H9 (cell line): Measurements from ENCODE around the gene UNC5C. TPM values are rescaled to one million over a fixed set of nuclear protein-coding genes. Genes with fewer than 3 reads are reported as not detected.

ENCODE experiments used
- DNase-seq: peaks from one replicate; pipeline ENCODE4 v3.0.0-alpha.2; 2017
- H2AFZ ChIP-seq: one replicate; pipeline ENCODE4 v1.6.1; 2013; ENCODE audit warnings: mild to moderate bottlenecking, low read length, control low read depth, moderate library complexity
- H2AK5ac ChIP-seq: 2 replicates; pipeline ENCODE4 v1.6.1; 2013; ENCODE audit warnings: low read length, control low read depth, mixed read lengths; ENCODE audit not compliant: insufficient read length
- H2BK120ac ChIP-seq: one replicate; pipeline ENCODE4 v1.6.1; 2013; ENCODE audit warnings: low read depth, mild to moderate bottlenecking, low read length, control low read depth, inconsistent platforms; ENCODE audit not compliant: poor library complexity, severe bottlenecking
- H2BK12ac ChIP-seq: 2 replicates; pipeline ENCODE4 v1.6.1; 2013; ENCODE audit warnings: low read length, control low read depth, mixed read lengths, low read depth; ENCODE audit not compliant: insufficient read length
- H2BK15ac ChIP-seq: 2 replicates; pipeline ENCODE4 v1.6.1; 2013; ENCODE audit warnings: low read depth, low read length, control low read depth
- H2BK20ac ChIP-seq: one replicate; pipeline ENCODE4 v1.6.1; 2013; ENCODE audit warnings: low read depth, mild to moderate bottlenecking, low read length, control low read depth, inconsistent platforms; ENCODE audit not compliant: poor library complexity, severe bottlenecking
- H2BK5ac ChIP-seq: 2 replicates; pipeline ENCODE4 v1.6.1; 2013; ENCODE audit warnings: low read length, control low read depth, mixed read lengths; ENCODE audit not compliant: insufficient read length
- H3K14ac ChIP-seq: 2 replicates; pipeline ENCODE4 v1.6.1; 2013; ENCODE audit warnings: low read length, control low read depth; ENCODE audit not compliant: insufficient read depth
- H3K18ac ChIP-seq: 2 replicates; pipeline ENCODE4 v1.6.1; 2013; ENCODE audit warnings: low read depth, mild to moderate bottlenecking, mixed read lengths, low read length, control low read depth; ENCODE audit not compliant: insufficient read length
- H3K23ac ChIP-seq: 2 replicates; pipeline ENCODE4 v1.6.1; 2013; ENCODE audit warnings: low read length, control low read depth, mixed read lengths, low read depth; ENCODE audit not compliant: insufficient read length
- H3K23me2 ChIP-seq: 2 replicates; pipeline ENCODE4 v1.6.1; 2013; ENCODE audit warnings: low read depth, mild to moderate bottlenecking, mixed read lengths, low read length, control low read depth; ENCODE audit not compliant: insufficient read length, poor library complexity, severe bottlenecking
- H3K27ac ChIP-seq: 2 replicates; pipeline ENCODE4 v1.5.1; 2013; ENCODE audit warnings: low read length, control low read depth, mixed read lengths, low read depth; ENCODE audit not compliant: insufficient read length
- H3K27me3 ChIP-seq: 2 replicates; pipeline ENCODE4 v1.6.1; 2013; ENCODE audit warnings: low read length, control low read depth, inconsistent platforms; ENCODE audit not compliant: insufficient read depth
- H3K4ac ChIP-seq: 2 replicates; pipeline ENCODE4 v1.6.1; 2013; ENCODE audit warnings: low read depth, mild to moderate bottlenecking, control low read depth, inconsistent platforms, low read length, moderate library complexity
- H3K4me1 ChIP-seq: 2 replicates; pipeline ENCODE4 v1.6.1; 2013; ENCODE audit warnings: low read length, control low read depth, inconsistent platforms; ENCODE audit not compliant: insufficient read depth
- H3K4me2 ChIP-seq: 2 replicates; pipeline ENCODE4 v1.6.1; 2013; ENCODE audit warnings: low read length, control low read depth, mixed read lengths; ENCODE audit not compliant: insufficient read length, insufficient read depth
- H3K56ac ChIP-seq: 2 replicates; pipeline ENCODE4 v1.6.1; 2013; ENCODE audit warnings: low read depth, mild to moderate bottlenecking, mixed read lengths, low read length, control low read depth; ENCODE audit not compliant: insufficient read length
- H3K79me1 ChIP-seq: 2 replicates; pipeline ENCODE4 v1.6.1; 2013; ENCODE audit warnings: low read depth, mild to moderate bottlenecking, moderate library complexity, low read length, control low read depth, inconsistent platforms; ENCODE audit not compliant: insufficient read depth, poor library complexity, severe bottlenecking
- H3K79me2 ChIP-seq: 2 replicates; pipeline ENCODE4 v1.6.1; 2013; ENCODE audit warnings: low read length, control low read depth, inconsistent platforms; ENCODE audit not compliant: insufficient read depth
- H3K9ac ChIP-seq: 2 replicates; pipeline ENCODE4 v1.6.1; 2013; ENCODE audit warnings: low read length, control low read depth, mixed read lengths; ENCODE audit not compliant: insufficient read length; ENCODE audit errors: extremely low read depth
- H3K9me3 ChIP-seq: one replicate; pipeline ENCODE4 v1.6.1; 2013; ENCODE audit warnings: low read depth, low read length, inconsistent platforms; ENCODE audit not compliant: control insufficient read depth
- H3T11ph ChIP-seq: one replicate; pipeline ENCODE4 v1.6.1; 2013; ENCODE audit warnings: mild to moderate bottlenecking, low read length, control low read depth, inconsistent platforms
- H4K20me1 ChIP-seq: one replicate; pipeline ENCODE4 v1.6.1; 2013; ENCODE audit not compliant: control insufficient read depth, insufficient read length, insufficient read depth
- H4K5ac ChIP-seq: 2 replicates; pipeline ENCODE4 v1.6.1; 2013; ENCODE audit warnings: low read depth, mild to moderate bottlenecking, mixed read lengths, low read length, control low read depth; ENCODE audit not compliant: insufficient read length
- H4K8ac ChIP-seq: replicated peaks from 2 replicates; pipeline ENCODE4 v1.6.1; 2013; ENCODE audit warnings: low read length, control low read depth, mixed read lengths, low read depth; ENCODE audit not compliant: insufficient read length
- H4K91ac ChIP-seq: 2 replicates; pipeline ENCODE4 v1.6.1; 2013; ENCODE audit warnings: low read depth, mild to moderate bottlenecking, moderate library complexity, mixed read lengths, low read length, control low read depth; ENCODE audit not compliant: insufficient read length
- H3K27ac Mint-ChIP-seq, 3 experiments: 2 replicates in 2 of 3; 3 replicates in 1 of 3; pipeline ENCODE4 v1.8.0; 2020 to 2021; ENCODE audit warnings: mixed read lengths in 3 of 3, mild to moderate bottlenecking in 1 of 3, moderate library complexity in 1 of 3
- H3K27me3 Mint-ChIP-seq: 2 replicates; pipeline ENCODE4 v1.8.0; 2021; ENCODE audit warnings: low read depth, mild to moderate bottlenecking, moderate library complexity, mixed read lengths
- H3K36me3 Mint-ChIP-seq, 3 experiments: 2 replicates in 2 of 3; 3 replicates in 1 of 3; pipeline ENCODE4 v1.8.0; 2020 to 2021; ENCODE audit warnings: low read depth in 3 of 3, mixed read lengths in 3 of 3; ENCODE audit not compliant: insufficient read depth in 1 of 3
- H3K4me1 Mint-ChIP-seq, 2 experiments: 2 replicates each; pipeline ENCODE4 v1.8.0; 2020; ENCODE audit warnings: mixed read lengths in 2 of 2
- H3K4me3 Mint-ChIP-seq, 2 experiments: 2 replicates in 1 of 2; 3 replicates in 1 of 2; pipeline ENCODE4 v1.8.0; 2020 to 2021; ENCODE audit warnings: mild to moderate bottlenecking in 2 of 2, mixed read lengths in 2 of 2, moderate library complexity in 1 of 2
- H3K9me3 Mint-ChIP-seq, 2 experiments: 2 replicates in 1 of 2; 3 replicates in 1 of 2; pipeline ENCODE4 v1.8.0; 2020; ENCODE audit warnings: mild to moderate bottlenecking in 2 of 2, mixed read lengths in 2 of 2, moderate library complexity in 1 of 2
- WGBS: extraction: QIAGEN DNeasy Blood & Tissue Kit; methylation state at CpG from one replicate; pipeline ENCODE4 v1.1.7; 2013; ENCODE audit warnings: missing lambda C conversion rate, low lambda C conversion rate, mixed read lengths; ENCODE audit not compliant: insufficient read length; ENCODE audit errors: extremely low coverage; 5-methylcytosine and 5-hydroxymethylcytosine counted together
- total RNA-seq: library from RNA; stranded (reverse); gene quantifications from 2 replicates; pipeline ENCODE4 v1.2.1, GENCODE V29; 2021
- TF ChIP-seq, protein P1 (sequence below): fragments of 200-600 bp; sonication (generic); conservative IDR thresholded peaks from 3 replicates; pipeline ENCODE4 v1.8.0; 2021; ENCODE audit warnings: antibody characterized with exemption, mild to moderate bottlenecking

UNC5C gene
- total RNA-seq, 1 experiment from 2014 or later: not detected

- Histone ChIP-seq H3K4ac (no peak overlapping the region), H3K9me3 (no peaks in the 10 kb centered on the region), H3K23ac (no peak overlapping the region), H3K27me3 (no peaks in the 10 kb centered on the region), H4K91ac (no peak overlapping the region), H3K23me2 (no peaks in the 10 kb centered on the region), H3K4me2 (no peak overlapping the region), H3K9ac (no peak overlapping the region), H2BK15ac (no peak overlapping the region), H3T11ph (no peak overlapping the region), H3K56ac (no peak overlapping the region), H2BK12ac (no peak overlapping the region), H3K18ac (no peak overlapping the region), H3K4me1 (no peaks in the 10 kb centered on the region), H2AFZ (no peak overlapping the region), H2AK5ac (no peak overlapping the region), H3K79me2 (no peaks in the 10 kb centered on the region), H2BK20ac (no peak overlapping the region), H4K5ac (no peak overlapping the region), H3K27ac (no peak overlapping the region), H4K8ac (no peak overlapping the region), H3K79me1 (no peaks in the 10 kb centered on the region), H2BK120ac (no peak overlapping the region), H3K14ac (no peak overlapping the region), H4K20me1 (no peaks in the 10 kb centered on the region), H2BK5ac (no peak overlapping the region)
- H3K4me1 Mint-ChIP-seq: peaks cover 5 to 6% of the 10 kb centered on the region in 2 experiments; a peak in 2 of 4 replicates
- H3K27ac Mint-ChIP-seq: no peak overlapping the region
- WGBS: no CpG with 5 or more reads among the region's 2 CpGs
- TF ChIP-seq, protein P1, sequence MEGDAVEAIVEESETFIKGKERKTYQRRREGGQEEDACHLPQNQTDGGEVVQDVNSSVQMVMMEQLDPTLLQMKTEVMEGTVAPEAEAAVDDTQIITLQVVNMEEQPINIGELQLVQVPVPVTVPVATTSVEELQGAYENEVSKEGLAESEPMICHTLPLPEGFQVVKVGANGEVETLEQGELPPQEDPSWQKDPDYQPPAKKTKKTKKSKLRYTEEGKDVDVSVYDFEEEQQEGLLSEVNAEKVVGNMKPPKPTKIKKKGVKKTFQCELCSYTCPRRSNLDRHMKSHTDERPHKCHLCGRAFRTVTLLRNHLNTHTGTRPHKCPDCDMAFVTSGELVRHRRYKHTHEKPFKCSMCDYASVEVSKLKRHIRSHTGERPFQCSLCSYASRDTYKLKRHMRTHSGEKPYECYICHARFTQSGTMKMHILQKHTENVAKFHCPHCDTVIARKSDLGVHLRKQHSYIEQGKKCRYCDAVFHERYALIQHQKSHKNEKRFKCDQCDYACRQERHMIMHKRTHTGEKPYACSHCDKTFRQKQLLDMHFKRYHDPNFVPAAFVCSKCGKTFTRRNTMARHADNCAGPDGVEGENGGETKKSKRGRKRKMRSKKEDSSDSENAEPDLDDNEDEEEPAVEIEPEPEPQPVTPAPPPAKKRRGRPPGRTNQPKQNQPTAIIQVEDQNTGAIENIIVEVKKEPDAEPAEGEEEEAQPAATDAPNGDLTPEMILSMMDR: no peak
- DNase-seq: no peak
- no peaks in the 10 kb centered on the region for H3K9me3 Mint-ChIP-seq
- H3K4me3 Mint-ChIP-seq: no peak overlapping the region
- H3K36me3 Mint-ChIP-seq: no peaks in the 10 kb centered on the region
- H3K27me3 Mint-ChIP-seq: no peaks in the 10 kb centered on the region; the same call in none of the 2 replicates
Measured at GRCh38 chr4:95431678-95432077, 117.1 kb downstream of the UNC5C start.
